Mammary epithelial cell (primary cell): ENCODE results near the gene EVX2.

Experiments used
- EZH2 ChIP-seq: IDR thresholded peaks from 2 replicates; pipeline ENCODE4 v1.6.1; 2012; ENCODE audit warnings: low read length, inconsistent platforms, borderline replicate concordance
- TF ChIP-seq, protein P1 (sequence below), 2 donors: IDR thresholded peaks in 1 of 2; conservative IDR thresholded peaks in 1 of 2; 2 replicates each; pipeline ENCODE4 v1.5.1; 2011 to 2012; ENCODE audit warnings: inconsistent platforms in 2 of 2, low read length in 2 of 2, mild to moderate bottlenecking in 2 of 2, control low read depth in 1 of 2, low read depth in 1 of 2; ENCODE audit not compliant: insufficient read depth in 1 of 2; ENCODE audit errors: extremely low read depth in 1 of 2

DNA sequence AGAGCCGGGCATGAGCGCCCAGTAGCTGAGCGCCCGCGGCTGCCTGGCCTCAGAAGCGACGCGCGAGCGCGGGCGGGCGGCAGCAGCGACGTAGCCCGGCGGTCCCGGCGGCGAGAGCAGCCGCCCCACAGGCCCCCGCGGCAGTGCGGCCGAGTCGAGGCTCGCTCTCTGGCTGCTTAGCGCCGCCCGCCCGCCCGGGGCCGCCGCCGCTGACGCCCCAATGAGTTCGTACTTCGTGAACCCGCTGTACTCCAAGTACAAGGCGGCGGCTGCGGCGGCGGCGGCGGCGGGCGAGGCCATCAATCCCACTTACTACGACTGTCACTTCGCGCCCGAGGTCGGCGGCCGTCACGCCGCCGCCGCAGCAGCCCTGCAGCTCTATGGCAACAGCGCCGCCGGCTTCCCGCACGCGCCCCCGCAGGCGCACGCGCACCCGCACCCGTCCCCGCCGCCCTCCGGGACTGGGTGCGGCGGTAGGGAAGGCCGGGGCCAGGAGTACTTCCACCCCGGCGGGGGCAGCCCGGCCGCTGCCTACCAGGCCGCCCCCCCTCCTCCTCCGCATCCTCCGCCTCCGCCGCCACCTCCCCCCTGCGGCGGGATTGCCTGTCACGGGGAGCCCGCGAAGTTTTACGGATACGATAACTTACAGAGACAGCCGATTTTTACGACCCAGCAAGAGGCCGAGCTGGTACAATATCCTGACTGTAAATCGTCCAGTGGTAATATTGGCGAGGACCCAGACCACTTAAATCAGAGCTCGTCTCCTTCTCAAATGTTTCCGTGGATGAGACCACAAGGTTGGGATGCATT is 46.6 kb upstream of the EVX2 start:
- TF ChIP-seq, protein P1, sequence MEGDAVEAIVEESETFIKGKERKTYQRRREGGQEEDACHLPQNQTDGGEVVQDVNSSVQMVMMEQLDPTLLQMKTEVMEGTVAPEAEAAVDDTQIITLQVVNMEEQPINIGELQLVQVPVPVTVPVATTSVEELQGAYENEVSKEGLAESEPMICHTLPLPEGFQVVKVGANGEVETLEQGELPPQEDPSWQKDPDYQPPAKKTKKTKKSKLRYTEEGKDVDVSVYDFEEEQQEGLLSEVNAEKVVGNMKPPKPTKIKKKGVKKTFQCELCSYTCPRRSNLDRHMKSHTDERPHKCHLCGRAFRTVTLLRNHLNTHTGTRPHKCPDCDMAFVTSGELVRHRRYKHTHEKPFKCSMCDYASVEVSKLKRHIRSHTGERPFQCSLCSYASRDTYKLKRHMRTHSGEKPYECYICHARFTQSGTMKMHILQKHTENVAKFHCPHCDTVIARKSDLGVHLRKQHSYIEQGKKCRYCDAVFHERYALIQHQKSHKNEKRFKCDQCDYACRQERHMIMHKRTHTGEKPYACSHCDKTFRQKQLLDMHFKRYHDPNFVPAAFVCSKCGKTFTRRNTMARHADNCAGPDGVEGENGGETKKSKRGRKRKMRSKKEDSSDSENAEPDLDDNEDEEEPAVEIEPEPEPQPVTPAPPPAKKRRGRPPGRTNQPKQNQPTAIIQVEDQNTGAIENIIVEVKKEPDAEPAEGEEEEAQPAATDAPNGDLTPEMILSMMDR (conservative IDR thresholded peaks at IDR 0.05 in 1 of 2, IDR thresholded peaks at IDR 0.05 in 1 of 2; ENCODE audit: extremely low read depth in 1 of 2, insufficient read depth in 1 of 2, low read depth in 1 of 2, low read length in 2 of 2): no peak
- TF ChIP-seq EZH2: peak; percentile 94
